GM19438 (cell line): ENCODE results near the gene TRPM4.
A peak's percentile ranks its signal among the peaks of the same experiment; 100 is the strongest.
"Not testable (repeated sequence)": the region's sequence is repeated elsewhere in the genome, so short reads cannot be mapped to it uniquely, and the experiment has no call there.

Experiments
- ATAC-seq: cut with Tn5 transposase; IDR thresholded peaks from one replicate; pipeline ENCODE4 v1.9.1; 2021; ENCODE audit warnings: low read depth; ENCODE audit not compliant: unreplicated experiment

Gene TRPM4

DNA sequence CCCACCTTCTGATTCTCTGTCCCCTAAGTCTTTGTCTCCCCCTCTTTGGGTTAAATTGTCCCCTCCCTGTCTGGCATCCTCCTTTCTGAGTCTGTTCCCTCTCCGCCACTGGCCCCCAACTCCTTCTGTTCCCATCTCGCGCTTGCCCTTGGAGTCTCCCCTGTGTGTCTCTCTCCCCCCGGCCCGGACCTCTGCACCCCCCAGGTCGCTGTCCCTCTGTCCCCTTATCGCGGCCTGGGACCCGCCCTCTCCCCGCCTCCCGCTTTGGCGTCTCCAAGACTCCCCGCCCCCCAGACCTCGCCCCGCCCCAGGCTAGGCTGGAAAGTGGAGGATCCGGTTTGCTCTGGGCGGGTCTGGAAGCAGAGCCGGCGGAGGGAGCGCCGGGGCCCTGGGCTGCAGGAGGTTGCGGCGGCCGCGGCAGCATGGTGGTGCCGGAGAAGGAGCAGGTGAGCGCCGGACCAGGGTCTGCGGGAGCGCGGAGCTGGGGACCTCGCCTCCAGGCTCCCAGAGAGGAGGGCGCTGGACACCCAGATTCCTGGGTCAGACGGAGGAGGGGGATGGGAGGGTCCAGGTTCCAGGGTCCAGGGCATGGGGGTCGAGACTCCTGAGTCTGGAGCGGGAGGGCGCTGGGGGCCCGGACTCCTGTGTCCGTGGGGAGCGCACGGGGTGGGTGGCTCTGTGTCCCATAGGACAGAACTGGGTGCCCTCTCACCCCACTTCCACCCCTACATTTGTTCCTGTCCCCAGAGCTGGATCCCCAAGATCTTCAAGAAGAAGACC is at the start of gene TRPM4:
TSS of gene TRPM4 (plus strand) at position 348 of the 780 bp plus-strand sequence. CDS start at position 423, 75 bp downstream.
- ATAC-seq = no peak

GRCh38 chr19:49109051-49109450 is 48.5 kb upstream of the TRPM4 start:
- no peak for ATAC-seq

GRCh38 chr19:49109569-49110233 is 47.9 kb upstream of the TRPM4 start:
- ATAC-seq = no peak

- no peak for ATAC-seq
Observed at GRCh38 chr19:49110567-49110966, 47.0 kb upstream of the TRPM4 start.

- no peak for ATAC-seq
Observed at GRCh38 chr19:49111218-49111998, 46.2 kb upstream of the TRPM4 start.

DNA sequence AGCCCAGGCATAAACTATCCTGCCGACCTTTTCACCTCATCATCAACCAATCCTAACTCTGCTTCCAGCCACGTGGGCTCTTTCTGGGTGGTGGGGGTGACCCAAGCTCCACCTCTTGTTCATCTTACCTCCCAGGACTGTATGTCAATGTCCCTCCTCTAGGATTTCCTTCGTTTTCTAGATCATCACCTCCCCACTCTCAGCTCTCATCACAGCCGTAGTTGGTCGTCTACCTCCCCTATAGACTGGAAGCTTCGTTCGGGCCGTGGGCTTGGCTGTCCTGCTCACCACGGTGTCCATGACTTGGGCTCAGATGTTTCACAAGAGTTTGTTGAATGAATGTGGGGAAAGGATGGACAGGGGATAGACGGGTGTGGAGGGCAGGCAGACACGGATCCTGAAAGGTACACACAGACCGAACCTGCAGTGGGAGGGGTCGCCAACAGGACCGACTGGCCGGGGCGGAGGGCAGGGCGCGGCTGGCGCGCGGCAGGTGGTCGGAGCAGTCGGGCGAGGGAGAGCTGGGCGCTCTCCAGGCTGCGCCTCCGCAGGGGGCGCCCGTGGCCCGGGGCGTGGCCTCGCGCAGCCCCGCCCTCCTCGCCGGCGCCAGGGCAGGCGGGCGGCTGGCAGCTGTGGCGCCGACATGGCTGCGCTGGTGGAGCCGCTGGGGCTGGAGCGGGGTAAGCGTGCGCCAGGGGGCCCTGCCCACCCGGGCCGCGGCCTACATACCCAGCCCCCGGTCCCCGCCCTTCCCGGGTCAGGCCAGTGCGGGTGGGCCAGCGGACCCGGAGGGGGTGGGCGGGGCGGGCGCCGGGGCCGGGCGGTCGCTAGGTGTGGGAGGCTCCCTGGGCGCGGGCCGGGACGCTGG is 43.6 kb upstream of the TRPM4 start, which contains the start of gene LIN7B:
TSS of gene LIN7B (plus strand) at position 609 of the 868 bp plus-strand sequence. CDS start at position 644, 35 bp downstream.
- ATAC-seq = no peak

GRCh38 chr19:49114630-49115363 is 42.8 kb upstream of the TRPM4 start:
- ATAC-seq = no peak

- no peak for ATAC-seq
Observed at GRCh38 chr19:49116544-49116943, 41.0 kb upstream of the TRPM4 start.

- no peak for ATAC-seq
Observed at GRCh38 chr19:49117677-49118564, 39.7 kb upstream of the TRPM4 start.

DNA sequence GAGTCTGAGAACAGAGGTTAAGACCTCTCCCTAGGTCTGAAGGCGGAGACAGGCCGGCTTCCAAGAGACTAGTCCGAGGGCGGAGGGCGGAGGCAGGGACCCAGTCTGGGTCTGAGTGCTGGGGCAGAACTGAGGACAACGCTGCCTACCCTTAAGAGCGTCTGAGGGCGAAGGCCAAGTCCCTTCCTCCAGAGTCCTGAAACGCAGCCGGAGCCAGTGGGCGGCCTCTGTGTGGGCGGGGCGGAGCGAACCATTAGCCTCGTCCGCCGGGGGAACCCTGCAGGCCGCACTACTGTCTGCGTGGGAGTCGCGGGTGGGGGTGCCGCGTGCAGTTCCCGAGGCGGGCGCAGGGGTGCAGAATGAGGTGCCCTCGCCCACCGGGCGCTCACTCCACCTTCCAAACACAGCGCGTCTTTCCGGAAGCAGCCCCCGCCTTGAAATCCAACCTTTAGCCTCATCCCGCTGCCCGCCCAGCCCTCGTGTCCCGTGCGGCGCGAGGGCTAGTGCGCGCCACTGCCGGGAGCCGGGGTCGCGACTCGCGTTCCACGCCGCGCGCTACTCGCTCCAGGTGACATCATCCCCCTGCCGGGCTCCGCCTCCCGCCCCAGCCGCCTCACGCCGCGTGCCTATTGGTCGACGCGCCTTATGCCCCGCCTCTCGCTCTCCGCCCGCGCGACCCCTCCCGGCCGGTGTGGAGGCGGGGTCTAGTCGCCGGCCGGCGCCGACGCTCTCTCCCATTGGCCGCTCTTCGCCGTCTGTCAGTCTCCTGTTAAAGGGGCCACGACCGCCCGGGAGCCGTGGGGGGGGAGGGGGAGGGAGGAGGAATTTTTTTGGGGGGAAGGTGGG is 38.8 kb upstream of the TRPM4 start, which contains the start of gene C19orf73:
TSS of gene C19orf73 (minus strand) at position 579 of the 846 bp plus-strand sequence. CDS start at position 458, 121 bp downstream.
- ATAC-seq = peak; percentile 75

- ATAC-seq = no peak
Observed at GRCh38 chr19:49119411-49120324, 37.9 kb upstream of the TRPM4 start, which contains the start of gene PPFIA3. TSS of gene PPFIA3 (plus strand) at chr19:49119544. CDS start at chr19:49127874, 8,330 bp downstream.

- ATAC-seq = no peak
Observed at GRCh38 chr19:49120325-49120683, 37.3 kb upstream of the TRPM4 start.

DNA sequence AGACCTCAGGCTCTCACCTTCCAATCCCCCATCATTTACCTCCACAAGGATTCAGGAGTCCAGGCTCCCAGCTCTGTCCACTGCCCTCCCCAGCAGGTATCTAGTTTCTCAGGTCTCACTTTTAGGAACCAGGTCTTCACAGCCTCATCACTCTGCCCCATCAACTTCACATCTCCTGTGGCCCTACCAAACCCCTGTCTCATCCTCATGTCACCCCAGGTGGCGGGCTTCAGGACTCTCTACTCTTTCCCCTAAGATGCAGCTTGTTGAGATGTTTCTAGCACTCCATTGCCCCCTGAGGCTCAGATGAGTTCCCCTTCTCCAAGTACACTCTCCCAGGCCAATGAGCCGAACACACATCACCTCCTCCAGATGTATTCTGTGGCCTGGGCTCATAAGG is 36.7 kb upstream of the TRPM4 start:
- ATAC-seq = no peak

- ATAC-seq = not testable (repeated sequence)
Observed at GRCh38 chr19:49121841-49122240, 35.8 kb upstream of the TRPM4 start.

DNA sequence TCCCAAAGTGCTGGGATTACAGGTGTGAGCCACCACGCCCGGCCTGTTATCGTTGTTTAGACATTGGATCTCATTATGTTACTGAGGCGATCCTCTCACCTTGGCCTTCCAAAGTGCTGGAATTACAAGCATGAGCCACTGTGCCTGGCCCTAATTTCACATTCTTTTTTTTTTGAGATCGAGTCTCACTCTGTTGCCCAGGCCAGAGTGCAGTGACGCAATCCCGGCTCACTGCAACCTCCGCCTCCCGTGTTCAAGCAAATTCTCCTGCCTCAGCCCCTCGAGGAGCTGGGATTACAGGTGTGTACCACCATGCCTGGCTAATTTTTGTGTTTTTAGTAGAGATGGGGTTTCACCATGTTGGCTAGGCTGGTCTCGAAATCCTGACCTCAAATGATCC is 34.3 kb upstream of the TRPM4 start:
- ATAC-seq = not testable (repeated sequence)

- no peak for ATAC-seq
Observed at GRCh38 chr19:49125025-49125731, 32.4 kb upstream of the TRPM4 start.
